HG02943 (cell line): ENCODE measurements around the gene SLC16A8.

Source experiments
- ATAC-seq: cut with Tn5 transposase; IDR thresholded peaks from one replicate; pipeline ENCODE4 v1.9.1; 2021; ENCODE audit warnings: mild to moderate bottlenecking, low read depth, moderate library complexity; ENCODE audit not compliant: unreplicated experiment

The SLC16A8 gene

DNA sequence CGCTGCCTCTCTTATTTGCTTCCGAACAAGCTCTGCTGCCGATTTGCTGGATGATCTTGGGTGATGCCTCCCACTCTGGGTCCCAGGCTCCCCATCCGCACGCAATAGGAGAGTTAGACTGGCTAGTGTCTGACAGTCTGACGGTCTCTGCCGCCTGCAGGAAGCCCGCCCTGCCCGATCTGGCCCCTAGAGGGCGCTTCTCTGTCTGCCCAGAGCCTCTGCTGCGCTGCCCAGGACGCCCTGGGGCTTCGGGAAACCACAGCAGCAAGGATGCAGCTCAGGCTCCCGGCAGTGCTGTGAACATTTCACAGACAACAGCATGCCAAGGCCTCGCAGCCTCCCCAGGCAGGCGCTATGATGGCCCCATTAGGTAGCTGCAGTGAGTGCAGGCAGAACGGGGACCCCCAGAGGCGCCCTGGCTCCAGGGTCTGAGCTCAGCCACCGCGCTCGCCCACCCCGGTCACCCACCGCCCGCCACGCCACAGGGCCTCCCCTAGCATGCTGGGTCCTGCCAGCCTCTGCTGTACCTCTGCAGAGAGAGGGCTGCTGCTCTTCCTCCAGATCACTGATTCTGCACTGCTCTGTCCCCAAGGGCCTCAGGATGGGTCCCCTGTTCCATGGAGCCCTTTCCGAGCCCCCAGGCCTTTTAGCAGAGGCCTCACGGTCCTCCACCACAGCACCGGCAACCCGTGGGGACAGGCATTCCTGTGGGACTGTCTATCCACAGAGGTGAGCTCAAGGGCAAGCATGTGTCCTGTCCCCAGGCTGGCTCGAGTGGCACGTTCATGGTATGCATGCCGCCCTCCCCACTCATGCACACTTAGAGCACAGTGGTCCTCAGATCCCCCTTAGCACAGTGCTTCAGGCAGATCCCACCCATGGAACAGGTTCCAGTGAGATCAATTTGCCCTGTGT, 30.8 kb upstream of the SLC16A8 start:
- ATAC-seq = no peak

DNA sequence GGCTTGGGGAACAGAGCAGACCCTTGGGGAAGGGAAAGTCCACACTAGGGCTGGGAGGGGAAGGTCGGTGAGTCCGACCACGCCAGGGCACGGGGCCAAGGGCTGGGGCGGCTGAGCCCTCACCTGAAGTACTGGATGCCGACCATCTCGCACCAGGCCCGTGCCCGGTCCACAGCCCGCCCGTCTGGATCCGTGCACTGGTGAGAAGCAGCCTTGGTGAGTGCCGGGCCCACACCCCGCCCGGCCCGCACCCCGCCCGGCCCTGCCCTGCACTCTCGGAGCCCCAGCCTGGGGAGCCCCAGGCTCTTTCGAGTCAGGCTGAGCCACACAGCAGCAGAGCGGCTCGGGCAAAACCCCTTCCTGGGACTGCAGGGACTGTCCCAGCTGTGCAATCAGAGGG, 28.4 kb upstream of the SLC16A8 start:
- no peak for ATAC-seq

DNA sequence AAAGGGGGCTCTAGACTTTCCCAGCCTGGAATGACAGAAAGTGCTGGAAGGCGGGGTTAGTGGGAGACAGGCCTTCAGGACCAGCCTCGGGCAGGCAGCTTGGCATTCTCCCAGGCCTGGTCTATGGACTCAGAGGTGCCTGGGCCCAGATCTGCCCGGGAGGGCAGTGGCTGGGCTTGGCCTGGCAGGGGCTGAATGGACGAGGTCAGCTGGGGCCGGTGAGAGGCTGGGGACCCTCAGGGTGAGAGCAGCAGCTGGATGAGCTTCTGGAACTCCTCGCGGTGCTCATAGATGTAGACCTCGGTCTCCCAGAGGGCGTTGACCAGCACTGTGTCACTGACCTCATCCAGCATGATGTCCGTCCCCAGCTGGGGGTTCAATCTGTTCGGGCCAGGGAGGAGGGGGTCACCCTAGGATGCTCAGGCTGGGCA, 28.0 kb upstream of the SLC16A8 start:
- no peak for ATAC-seq

DNA sequence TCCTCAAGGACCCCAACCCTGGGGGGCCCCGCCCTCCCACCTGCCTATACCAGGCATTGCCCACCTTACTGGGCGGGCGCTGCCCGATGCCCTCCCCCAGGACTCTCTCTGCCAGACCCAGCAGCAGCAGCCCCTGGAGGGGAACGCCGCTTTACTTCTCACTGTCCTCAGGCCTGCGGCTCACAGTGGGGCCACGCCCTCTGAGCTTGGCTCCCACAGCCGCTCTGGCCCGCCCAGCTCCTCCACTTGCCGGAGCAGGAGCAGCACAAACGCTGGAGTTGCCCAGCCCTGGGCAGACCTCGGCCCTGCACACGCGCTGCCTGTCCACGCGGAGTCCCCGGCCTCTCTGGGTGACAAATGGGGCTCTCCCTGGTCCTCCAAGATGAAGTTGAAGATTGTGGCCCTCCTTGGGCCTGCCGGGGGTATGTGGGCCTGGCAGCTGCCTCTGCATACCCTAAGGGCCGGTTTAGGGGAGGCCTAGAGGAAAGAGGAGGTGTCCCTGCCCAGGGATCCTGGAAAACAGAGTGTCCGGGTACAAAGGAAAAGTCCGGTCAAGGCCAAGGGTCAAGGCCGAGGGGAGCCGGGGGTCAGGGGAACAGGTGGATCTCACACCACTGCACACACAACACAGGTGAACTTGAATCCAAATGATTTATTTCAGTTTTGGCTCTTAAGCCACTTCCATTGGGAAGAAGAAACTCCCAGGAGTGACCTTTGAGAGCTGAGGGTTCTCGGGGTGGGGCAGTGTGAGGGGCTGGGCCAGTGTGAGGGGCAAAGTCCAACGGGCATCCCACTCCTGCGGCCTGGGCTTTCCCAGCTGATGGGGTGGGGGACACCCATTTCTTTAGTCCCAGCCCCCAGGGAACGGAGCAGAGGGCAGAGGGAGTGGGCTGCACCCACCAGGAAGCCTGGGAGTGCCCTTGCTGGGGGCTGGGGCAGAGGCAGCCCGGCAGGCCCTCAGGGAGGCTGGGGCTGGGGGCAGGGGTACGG, 27.2 kb upstream of the SLC16A8 start:
- no peak for ATAC-seq

DNA sequence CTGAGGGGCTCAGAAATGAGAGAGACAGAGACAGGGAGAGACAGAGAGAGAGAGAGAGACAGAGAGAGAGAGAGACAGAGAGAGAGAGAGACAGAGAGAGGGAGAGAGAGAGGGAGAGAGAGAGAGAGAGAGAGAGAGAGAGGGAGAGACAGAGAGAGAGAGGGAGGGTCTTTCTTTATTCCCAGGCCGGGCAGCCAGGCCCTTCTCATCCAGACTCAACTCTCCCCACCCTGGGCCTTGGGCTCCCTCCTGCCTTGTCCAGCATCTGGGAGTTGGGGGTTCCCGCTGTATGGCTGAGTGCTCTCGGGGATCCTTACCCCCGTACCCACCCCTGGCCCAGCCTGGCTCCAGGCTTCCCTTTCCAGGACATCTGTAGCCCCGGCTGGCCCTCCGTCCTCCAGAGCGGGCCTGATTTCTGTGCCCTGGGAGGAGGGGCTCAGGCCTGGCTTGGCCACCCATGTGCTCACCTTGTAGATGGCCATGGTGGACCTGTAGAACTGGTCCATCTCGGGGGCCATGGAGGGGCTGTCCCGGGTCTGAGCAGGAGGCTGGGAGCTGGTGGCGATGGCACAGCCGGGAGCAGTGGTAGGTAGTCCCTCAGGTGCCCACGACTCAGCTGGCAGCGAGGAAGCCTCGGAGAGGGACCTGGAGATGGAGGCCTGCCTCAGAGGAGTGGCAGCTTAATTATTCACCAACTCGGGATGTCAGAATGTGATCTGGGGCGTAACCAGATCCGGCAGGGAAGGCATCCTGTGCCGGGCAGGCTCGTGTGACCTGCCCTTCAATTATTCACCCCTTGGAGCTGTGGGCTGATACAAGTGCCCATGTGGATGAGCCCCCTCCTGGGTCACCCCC, 26.3 kb upstream of the SLC16A8 start, which contains the start of gene BAIAP2L2:
Gene BAIAP2L2, minus strand, starts transcription at position 677 of the 855 bp plus-strand sequence. Its CDS starts 159 bp downstream, at position 518.
- no peak for ATAC-seq

DNA sequence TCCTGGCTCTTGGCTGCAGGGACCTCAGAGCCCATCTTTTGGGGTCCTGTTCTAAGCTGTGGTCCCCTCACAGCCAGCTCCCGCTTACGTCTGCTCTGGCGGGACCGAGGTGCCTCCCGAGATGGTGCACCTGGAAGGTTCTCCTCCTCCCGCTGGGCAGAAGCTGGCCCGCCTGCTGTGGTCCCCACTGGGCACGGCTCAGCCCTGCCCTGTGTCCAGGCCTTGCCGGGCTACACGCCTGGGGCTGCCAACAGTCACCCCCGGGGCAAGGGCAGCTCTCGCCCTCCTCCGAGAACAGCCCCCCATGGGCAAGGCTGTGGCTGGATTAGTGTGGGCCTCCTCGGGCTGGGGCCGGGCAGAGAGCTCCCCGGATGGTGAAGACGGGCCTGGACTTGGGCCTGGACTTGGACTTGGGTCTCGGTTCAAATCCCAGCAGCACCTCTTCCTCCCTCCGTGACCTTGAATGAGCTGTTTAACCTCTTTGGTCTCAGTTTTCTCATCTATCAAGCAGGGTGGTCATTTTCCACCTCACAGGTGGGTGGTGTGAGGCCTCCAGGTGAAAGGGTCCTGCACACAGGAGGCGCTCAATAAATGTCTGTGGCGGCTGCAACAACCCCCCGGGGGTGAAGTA, 25.5 kb upstream of the SLC16A8 start:
- no peak for ATAC-seq

DNA sequence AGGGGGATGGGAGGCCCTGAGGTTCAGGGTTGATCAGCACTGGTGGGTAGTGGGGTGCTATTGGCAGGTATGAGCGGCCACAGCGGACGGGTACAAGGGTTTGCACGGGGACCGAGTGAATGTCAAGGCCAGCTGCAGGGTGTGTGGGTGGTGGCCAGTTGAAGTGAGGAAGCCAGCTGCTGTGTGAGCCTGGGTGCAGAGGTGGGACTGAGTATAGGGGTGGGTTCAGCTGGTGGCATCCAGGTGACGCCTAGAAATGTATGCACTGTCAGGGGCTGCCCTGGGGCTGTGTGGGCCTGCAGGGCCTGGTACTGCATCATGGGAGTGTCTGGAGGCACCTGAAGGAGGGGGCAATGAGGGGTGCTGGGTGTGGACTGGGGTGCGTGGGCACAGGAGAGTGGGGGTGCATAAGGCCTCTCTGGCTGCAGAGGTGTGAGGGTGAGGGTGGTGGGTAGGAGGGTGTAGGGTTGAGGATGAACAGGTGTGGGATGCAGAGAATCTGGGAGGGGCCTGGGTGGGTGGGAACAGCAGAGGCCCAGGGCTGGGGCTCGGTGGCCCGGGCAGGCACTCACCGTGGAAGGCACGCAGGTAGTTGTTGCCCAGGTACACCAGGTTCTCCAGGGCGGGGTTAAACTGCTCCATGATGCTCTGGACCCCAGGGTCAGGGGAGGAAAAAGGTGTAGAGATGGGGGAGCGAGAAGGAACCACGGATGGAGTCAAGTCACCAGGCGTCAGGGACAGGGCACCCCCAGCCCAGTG, 24.8 kb upstream of the SLC16A8 start:
- no peak for ATAC-seq

DNA sequence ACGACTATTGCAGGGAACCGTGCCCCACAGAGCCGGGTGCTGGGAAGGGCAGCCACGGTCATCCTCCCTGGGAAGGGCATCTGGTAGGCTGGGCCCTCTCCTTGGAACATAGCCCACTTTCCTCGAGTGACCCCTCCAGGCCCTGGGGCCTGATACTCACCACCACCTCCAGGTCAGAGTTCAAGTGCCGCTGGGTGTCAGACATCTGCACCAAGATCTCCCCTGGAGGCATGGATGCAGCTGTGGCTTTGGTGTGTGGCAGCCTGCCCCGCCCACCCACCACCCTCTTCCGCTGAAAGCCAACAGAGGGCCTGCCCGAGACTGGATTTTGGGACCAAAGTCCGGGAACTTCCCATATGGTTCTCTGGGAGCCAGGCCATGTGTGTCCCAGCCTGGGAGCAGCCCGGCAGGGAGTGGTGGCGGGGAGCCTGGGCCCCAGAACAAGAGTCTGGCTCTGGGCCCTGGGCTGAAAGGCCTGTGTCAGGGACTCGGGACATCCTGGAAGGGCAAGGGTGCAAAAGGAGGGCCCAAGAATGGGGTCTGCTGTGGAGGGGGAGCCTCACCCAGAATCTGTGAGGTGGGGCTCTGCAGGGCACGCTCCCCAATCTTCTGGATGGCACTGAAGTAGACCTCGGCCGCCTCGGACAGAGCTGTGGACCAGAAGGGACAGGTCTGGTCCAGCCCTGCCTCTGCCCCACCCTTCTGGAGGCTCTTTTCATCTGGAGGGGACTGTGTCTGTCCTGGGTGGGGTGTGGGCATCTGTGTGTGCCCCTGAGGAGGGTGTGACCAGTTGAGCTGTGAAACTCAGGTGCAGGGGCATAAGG, 23.9 kb upstream of the SLC16A8 start:
- ATAC-seq = no peak

DNA sequence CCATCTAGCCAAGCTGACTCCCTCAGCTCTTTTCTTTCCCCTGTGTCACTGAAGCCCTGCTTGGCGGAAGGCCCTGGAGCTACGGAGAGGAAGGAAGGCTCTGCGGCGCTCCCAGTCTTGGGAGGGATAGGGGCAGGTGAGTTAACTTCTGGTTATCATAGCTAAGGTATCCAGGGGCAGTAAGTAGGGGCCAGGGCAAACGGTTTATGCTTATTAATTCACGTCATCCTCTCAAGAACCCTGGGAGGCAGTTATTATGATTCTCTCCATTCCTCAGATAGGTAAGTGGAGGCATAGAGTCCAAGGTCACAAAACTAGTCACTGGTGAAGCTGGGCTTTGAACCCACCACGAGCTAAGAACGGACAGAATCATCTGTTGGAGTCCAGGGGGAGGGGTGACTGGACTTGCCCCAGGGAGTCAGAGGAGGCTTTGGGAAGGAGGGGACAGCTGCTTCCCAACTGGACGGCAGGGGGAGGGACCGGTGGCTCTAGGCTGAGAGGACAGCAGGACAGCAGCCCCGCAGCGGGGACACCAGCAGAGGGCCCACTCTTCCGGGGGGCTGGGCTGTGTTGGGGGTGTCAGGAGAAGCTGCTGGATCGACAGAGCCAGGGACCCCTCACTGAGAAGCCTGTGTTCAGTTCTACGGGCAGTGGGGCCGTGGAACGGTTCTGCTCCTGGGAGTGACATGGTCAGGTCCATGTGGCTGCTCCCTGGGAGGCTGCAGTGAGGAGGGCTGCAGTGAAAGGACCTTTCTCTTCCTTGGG, 23.0 kb upstream of the SLC16A8 start:
- no peak for ATAC-seq

DNA sequence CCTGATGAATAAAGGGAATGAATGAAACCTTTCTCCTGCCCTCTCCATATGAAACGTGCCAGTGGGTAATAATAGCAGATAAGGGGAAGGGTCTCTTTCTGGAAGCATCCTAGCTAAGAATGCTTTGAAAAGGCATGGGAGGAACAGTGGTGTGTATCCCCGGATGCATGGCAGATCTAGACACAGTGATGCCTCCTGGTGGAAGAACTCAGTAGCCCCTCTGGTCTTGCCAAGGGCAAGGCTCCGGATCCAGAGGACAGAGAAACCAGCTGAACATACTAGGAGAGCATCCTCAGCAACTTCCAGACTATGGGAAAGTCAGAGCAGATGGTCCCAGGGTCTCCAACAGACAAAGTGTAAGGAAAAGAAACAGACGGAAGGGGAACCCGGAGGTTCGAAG, 20.1 kb upstream of the SLC16A8 start:
- ATAC-seq = no peak

DNA sequence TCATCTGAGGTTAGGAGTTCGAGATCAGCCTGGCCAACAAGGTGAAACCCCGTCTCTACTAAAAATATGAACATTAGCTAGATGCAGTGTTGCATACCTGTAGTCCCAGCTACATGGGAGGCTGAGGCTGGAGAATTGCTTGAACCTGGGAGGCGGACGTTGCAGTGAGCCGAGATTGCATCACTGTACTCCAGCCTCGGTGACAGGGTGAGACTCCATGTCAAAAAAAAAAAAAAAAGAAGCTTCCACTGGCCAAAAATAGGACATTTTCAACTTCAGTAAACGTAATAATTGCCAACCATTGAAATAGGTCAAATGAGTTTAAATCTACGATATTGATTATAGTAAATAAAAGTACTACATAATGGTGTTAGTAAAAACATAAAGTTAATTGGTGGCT, 19.7 kb upstream of the SLC16A8 start:
- ATAC-seq = no peak

DNA sequence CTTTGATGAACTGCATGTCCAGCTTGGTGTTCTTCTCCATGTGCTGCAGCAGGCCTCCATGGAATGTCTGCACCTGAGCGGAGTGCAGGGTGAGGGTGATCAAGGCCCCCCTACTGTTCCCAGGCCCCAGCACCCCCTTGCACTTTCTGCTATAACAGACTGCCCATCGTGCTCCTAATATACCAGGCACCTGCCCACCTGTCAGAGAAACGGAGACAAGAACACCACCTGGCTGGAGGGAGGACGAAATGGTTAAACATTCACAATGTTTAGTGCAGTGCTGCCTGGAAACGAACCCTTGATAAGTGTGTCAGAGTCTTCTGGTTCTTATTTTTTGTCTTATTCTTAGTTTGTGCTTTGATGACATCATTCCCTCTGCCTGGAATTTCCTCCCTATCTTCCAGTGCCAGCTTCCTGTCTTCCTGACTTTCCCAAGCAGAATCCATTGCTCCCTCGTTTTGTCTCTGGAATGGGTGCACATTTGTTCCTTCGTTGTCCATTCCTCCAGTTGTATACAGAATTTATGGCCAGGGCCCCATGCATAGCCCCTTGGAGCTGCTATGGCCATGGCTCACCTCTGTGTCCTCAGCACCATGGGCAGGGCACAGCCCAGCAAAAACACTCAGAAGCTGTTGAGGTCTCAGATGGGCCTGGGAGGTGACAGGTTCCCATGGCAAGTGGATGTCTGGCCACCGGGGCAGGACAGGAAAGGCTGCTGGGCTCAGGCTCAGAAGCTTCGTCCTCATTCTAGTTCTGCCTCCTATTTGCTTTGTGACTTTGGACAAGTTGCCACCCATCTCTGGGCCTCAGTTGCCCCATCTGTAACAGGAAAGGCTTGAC, 14.6 kb upstream of the SLC16A8 start:
- ATAC-seq = no peak

DNA sequence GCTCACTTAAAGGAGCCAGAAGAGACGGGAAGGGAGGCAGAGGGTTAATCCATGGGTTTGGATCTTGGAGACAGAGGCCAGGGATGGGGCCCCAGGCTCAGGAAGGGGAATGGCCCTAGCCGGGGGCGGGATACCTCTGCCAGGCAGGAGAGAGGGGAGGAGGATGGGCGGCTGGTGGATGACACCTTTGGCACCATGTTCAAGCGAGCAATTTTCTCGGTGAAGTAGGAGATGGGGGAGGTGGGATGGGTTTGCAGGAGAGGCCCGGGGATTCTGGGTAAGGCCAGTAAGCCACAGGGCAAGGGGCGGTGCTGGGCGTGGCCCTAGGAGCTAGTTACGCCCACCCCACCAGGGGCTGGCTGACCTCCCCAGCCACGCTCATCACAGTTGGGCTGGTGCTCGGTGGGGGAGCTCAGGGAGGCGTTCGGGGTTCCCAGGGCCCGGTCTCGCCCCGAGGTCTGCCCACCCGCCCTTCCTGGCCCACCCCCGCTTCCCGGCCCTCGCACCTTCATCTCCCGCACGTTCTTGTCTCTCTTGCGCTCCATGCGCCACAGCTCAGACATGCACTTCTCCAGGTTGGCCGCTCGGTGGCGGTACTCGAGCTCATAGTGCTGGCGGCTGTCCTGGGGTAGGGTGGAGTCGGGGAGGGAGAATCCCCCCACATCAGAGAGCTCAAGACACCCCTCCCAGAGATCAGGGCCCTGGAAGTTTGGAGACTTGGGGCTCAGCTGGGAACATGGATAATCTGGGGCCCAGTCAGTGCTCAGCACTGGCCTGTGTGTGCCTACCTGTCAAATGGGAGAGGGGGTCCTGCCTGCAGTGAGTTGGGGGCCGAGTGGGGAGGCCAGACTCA, 13.8 kb upstream of the SLC16A8 start:
- no peak for ATAC-seq

DNA sequence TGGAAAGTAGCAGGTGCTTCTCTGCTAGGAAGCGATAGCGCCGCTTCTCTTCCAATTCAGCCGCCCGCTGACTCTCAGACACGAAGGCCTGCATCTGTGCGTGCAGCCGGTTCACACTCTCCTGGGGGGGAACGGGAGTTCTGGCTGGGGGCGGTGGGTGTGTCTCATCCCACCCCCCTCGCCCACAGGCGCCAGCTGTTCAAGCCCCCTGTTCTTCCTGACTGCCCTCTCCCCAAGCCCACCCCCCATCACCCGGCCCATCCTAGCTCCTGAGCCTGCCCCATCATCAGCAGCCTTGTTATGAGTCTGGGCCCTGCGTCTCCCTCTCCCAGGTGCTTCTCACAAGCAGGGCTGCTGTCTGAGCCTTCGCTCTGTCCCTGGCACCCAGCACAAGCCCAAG, 13.1 kb upstream of the SLC16A8 start:
- ATAC-seq = no peak

DNA sequence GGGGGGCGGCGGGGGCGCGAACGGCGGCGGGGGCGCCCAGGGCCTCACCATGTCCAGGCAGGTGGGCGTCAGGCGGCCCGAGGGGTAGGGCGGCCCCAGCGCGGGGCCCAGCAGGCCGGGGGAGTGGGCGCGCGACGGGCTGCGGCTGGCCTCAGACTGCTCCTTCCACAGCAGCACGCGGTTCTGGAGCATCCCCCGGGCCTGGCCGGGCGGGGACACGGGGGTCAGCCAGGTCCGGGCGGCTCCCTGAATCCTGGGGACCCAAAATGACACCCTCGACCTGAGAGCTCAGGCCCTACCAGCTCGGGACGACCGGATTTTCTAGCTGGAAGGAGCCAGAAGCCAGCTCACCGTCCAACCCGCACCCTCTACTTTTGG, 5.5 kb upstream of the SLC16A8 start:
- ATAC-seq = no peak
